NCI-H345 (cell line): Measurements from ENCODE around the gene ASIC2.

Experiments used
- DNase-seq: peaks from one replicate; lab custom pipeline; 2025; lab: John Stamatoyannopoulos, UW

The ASIC2 gene

DNA sequence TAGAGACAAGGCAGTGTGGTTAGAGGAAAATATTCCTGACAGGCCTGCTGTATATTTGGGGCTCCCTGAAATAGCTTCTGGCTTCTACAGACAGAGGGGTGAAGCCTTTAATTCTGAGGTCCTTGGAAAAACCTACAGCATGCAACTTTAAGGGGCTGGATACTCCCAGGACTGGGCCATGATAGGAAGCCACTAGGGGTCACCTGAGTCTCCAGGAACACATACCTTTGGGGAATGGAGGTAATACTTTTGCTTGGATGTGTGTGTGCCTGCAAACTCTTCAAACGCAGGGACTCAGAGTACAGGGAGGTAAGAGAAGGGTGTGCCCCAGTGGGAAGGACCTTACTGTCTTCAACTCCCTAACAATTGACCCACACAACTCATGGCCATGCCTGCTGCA lies 4.1 kb downstream of the ASIC2 start:
- DNase-seq = no peak

- no peak for DNase-seq
These were observed 5.9 kb downstream of the ASIC2 start for GRCh38 chr17:33287096-33287725.

DNA sequence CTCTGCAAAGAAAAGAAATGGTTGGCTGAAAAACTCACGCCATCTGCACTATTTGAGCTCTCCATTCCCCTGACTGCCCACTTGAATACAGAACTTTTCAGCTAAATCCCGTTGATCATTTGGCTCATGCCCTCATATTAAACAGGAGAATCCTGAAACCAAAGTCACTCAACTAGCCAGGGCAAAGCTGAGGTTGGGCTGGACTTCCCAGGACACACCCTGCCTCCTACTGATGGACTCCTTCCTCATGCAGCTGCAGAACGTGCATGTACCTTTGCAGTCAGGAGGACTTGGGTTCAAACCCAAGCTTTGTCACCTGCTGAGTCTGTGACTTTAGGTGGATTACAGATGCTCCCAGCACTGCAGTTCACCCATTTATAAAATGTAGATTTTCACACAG lies 7.7 kb downstream of the ASIC2 start:
- no peak for DNase-seq

DNA sequence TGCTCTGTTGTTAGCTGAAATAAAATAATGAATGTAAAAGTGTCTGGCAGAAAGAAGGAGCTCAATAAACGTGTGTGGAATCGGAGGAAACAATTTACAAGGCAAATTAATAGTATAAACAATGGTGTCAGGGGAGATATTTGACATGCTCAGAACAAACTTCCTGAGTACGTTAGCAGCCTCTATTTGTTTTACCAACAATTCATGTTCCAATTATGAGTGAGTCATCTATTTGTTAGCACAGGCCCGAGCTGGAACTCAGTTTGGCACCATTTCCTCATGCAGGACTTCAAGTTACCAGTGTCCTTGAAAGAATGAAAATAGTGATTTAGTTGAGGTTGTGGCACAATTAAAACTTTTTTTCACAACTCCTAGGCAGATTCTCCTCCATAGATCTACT lies 9.1 kb downstream of the ASIC2 start:
- peak; percentile 30 for DNase-seq

- no peak for DNase-seq
These were observed 12.7 kb downstream of the ASIC2 start for GRCh38 chr17:33280162-33280943.

DNA sequence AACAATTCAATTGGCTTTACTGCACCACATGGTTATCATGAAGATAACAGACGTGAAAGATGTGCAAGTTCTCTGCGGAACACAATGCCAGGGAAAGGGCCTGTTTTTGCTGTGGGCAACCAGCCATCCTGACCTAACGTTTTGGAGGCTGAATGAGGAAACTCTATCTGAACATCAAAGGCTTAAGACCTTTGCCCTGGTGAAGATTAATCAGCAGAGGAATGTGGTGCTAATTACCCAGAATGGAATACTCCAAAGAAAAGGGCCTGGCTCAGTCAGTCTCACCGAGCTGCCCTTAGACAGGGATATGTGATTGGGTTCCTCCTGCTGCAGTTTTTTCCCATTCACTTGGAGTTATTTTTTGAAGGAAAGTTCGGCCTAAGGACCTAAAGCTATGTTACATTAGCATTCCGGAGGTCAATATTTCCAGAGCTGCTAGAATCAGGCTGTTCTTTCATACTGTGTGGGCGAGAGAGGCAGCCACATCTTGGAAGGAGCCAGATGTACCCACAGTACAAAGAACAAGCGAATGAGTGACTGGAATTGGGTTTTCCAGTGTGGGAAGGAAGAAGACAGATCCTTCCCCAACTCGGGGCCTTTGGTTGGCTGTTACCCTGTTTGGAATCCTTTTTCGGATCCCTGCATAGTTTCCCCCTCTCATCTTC lies 15.5 kb downstream of the ASIC2 start:
- no peak for DNase-seq

DNA sequence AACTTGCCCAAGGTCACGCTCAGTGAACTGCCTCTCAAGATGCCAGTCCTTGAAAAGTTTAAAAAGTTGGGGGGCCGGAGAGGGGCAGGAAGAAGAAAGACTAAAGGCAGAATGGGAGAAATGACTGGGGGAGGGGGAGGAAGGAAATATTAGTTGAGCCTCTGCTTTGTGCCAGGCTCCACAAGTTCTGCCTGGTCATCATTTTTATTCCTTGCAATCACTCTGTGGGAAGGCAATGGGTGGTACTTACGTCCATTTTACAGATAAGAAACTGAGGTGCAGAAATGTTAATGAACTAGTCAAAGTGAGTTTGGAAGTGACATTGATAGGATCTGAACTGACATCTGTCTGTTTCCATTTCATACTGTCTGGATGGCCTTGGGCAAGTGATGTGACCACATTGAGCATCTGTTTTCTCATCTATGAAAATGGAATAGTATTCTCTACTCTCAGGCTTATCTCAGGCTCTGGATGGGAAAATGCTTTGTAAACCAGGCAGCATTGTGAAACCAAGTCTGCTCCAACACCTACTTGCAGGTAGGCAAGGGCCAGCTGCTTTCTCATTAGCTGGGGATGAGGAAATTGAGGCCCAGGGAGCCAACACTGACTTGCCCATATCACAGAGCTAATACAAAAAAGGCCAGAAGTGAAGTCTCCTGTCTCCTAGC lies 19.2 kb downstream of the ASIC2 start:
- DNase-seq = no peak

- no peak for DNase-seq
These were observed 19.8 kb downstream of the ASIC2 start for GRCh38 chr17:33273271-33273670.

DNA sequence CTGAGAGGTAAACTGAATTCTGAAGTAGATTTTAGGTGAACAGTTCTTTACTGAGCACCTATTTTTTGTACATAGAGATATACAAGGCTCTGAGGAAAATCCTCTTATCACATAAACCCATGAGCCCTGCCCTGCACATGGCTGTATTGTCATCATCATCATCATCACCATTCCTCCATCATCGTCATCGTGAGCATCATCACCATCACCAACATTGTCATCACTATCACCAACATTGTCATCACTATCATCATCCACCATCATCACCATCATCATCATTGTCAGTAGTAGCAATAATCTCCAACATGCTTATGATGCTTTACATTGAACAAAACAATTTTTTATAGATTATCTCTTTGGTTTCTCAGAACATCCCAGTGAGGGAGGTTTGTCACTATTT lies 20.7 kb downstream of the ASIC2 start:
- DNase-seq = no peak

DNA sequence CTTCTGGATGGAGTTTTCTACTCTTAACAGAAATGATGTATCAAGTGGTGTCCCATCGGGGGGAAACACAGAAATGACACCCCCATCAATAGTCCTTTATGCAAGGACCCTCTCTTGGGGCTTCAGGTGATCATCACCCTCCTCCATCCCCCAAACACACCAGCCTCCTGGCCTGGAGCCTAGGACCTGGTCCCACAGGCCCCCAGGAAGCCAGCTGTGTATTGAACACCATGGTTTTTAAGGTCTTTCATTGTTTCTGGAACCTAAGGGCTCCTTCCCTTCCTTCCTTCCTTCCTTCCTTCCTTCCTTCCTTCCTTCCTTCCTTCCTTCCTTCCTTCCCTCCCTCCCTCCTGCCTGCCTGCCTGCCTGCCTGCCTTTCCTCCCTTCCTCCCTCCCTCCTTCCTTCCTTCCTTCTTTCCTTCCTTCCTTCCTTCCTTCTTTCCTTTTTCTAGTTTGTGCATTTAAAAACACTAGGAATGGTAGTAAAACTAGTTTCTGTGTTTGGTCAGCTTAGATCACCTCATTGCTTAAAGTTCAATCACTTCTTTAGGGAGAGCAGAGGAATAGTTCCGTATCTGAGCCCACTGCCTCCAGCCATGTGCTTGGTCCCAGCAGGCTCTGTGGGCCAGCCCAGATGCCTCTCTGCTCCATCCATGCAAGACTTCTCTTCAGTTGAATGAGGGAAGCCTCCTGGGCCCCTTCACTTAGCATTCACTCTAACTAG lies 23.6 kb downstream of the ASIC2 start:
- no peak for DNase-seq

- no peak for DNase-seq
These were observed 25.1 kb downstream of the ASIC2 start for GRCh38 chr17:33267851-33268548.

GRCh38 chr17:33267271-33267790 lies 25.8 kb downstream of the ASIC2 start:
- no peak for DNase-seq

DNA sequence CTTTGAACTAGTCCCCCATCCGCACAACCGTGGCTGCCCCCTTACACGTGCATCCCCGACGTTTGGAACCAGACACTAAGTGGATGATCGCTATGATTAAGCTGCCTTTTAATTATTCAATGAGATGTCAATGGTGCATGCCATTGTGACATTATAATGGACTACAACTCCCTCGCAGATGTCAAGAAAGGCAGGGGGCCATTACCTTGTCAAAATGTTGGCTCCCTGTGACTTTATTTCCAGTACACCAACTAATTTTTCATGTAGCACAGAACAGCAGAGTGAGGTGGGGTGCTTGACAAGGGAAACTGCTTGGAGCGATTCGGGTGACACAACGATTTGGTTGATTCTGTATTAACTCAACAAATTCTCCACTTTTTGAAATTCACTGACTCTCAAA lies 26.5 kb downstream of the ASIC2 start:
- DNase-seq = no peak

GRCh38 chr17:33266116-33266515 lies 27.0 kb downstream of the ASIC2 start:
- no peak for DNase-seq

GRCh38 chr17:33263396-33263795 lies 29.7 kb downstream of the ASIC2 start:
- no peak for DNase-seq

- DNase-seq = no peak
These were observed 30.6 kb downstream of the ASIC2 start for GRCh38 chr17:33262266-33263123.

DNA sequence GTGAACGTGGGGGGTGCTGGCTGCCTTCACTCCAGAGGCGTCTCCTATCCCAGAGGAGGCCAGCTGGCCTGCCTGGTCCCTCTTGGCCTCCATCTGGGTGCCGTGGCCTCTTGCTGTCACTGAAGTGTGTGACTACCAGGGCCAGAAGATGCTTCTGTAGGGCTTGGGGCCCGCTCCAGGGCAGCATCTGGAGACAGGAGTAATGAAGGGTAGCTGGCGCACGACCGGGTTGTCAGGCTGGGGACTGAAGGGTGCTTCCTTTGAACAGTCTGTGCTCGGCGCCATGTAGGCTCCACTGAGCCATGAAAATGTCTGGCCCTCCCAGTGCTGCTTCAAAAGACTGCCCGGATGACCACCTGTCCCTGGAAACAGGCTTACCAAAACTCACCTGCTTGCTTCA lies 31.3 kb downstream of the ASIC2 start:
- no peak for DNase-seq

GRCh38 chr17:33260638-33261037 lies 32.5 kb downstream of the ASIC2 start:
- DNase-seq = peak; percentile 65

GRCh38 chr17:33258296-33258695 lies 34.8 kb downstream of the ASIC2 start:
- no peak for DNase-seq

- no peak for DNase-seq
These were observed 47.9 kb downstream of the ASIC2 start for GRCh38 chr17:33245183-33245582.
